Measurements from ENCODE around the gene BRPF3. TPM values are rescaled to one million over a fixed set of nuclear protein-coding genes. Genes with fewer than 3 reads are reported as not detected.

Gene BRPF3
- total RNA-seq, 1 experiment from 2014 or later: 43.4 TPM

GRCh38 chr6:36263390-36264000 lies 67.0 kb downstream of the BRPF3 start:
- TF ChIP-seq CTCF (conservative IDR thresholded peaks at IDR 0.05): no peak
- no peaks in the 10 kb centered on the region for H3K9me3 ChIP-seq (ENCODE audit: control insufficient read depth, low read depth, low read length)
- H3K56ac ChIP-seq (ENCODE audit: insufficient read length, low read depth, low read length): no peak overlapping the region
- no peak overlapping the region for H2BK20ac ChIP-seq (ENCODE audit: low read depth, low read length, poor library complexity, severe bottlenecking)
- no peak overlapping the region for H2BK15ac ChIP-seq (ENCODE audit: low read depth, low read length)
- H3K4me3 Mint-ChIP-seq: no peak overlapping the region; a peak in 1 of 5 replicates
- H3K23me2 ChIP-seq (ENCODE audit: insufficient read length, low read depth, low read length, poor library complexity, severe bottlenecking): no peaks in the 10 kb centered on the region
- no peaks in the 10 kb centered on the region for H3K4me1 ChIP-seq (ENCODE audit: insufficient read depth, low read length)
- WGBS (ENCODE audit: extremely low coverage, insufficient read length, low lambda C conversion rate): no CpG with 5 or more reads among the region's 9 CpGs
- no peak overlapping the region for H2BK12ac ChIP-seq (ENCODE audit: insufficient read length, low read depth, low read length)
- no peaks in the 10 kb centered on the region for H4K20me1 ChIP-seq (ENCODE audit: control insufficient read depth, insufficient read depth, insufficient read length)
- H3K27ac ChIP-seq (ENCODE audit: insufficient read length, low read depth, low read length): no peak overlapping the region
- no peak overlapping the region for H3K23ac ChIP-seq (ENCODE audit: insufficient read length, low read depth, low read length)
- peaks cover 2% of the 10 kb centered on the region for H3K27me3 Mint-ChIP-seq (ENCODE audit: low read depth)
- no peak overlapping the region for H3K4me2 ChIP-seq (ENCODE audit: insufficient read depth, insufficient read length, low read length)
- no peak overlapping the region for H3K4ac ChIP-seq (ENCODE audit: low read depth, low read length)
- H2AK5ac ChIP-seq (ENCODE audit: insufficient read length, low read length): no peak overlapping the region
- no peaks in the 10 kb centered on the region for H3K27me3 ChIP-seq (ENCODE audit: insufficient read depth, low read length)
- H3K79me2 ChIP-seq (ENCODE audit: insufficient read depth, low read length): no peaks in the 10 kb centered on the region
- H3K27ac Mint-ChIP-seq: no peak overlapping the region; a peak in 2 of 7 replicates
- peaks cover 4 to 9% of the 10 kb centered on the region in 2 experiments for H3K4me1 Mint-ChIP-seq
- no peak overlapping the region for H4K91ac ChIP-seq (ENCODE audit: insufficient read length, low read depth, low read length)
- no peaks in the 10 kb centered on the region; a peak in 1 of 7 replicates for H3K36me3 Mint-ChIP-seq (ENCODE audit: insufficient read depth in 1 of 3, low read depth in 3 of 3)
- H3K9me3 Mint-ChIP-seq: peaks cover 3 to 5% of the 10 kb centered on the region in 2 experiments; a peak in 2 of 5 replicates
- no peak overlapping the region for H3K9ac ChIP-seq (ENCODE audit: extremely low read depth, insufficient read length, low read length)
- no peak overlapping the region for H2BK5ac ChIP-seq (ENCODE audit: insufficient read length, low read length)
- H3K79me1 ChIP-seq (ENCODE audit: insufficient read depth, low read depth, low read length, poor library complexity, severe bottlenecking): no peaks in the 10 kb centered on the region
- no peak overlapping the region for H2BK120ac ChIP-seq (ENCODE audit: low read depth, low read length, poor library complexity, severe bottlenecking)
- no peak for DNase-seq
- no peak overlapping the region for H3T11ph ChIP-seq (ENCODE audit: low read length)
- H3K14ac ChIP-seq (ENCODE audit: insufficient read depth, low read length): no peak overlapping the region
- no peak overlapping the region for H3K18ac ChIP-seq (ENCODE audit: insufficient read length, low read depth, low read length)
- H4K5ac ChIP-seq (ENCODE audit: insufficient read length, low read depth, low read length): no peak overlapping the region
- H2AFZ ChIP-seq (ENCODE audit: low read length): no peak overlapping the region
- no peak overlapping the region for H4K8ac ChIP-seq (replicated peaks; ENCODE audit: insufficient read length, low read depth, low read length)

Data from H9 (cell line).